IPS DF 19.7 (cell line): ENCODE results near the gene ERBB2.

Experiments used
- DNase-seq: peaks from one replicate; pipeline ENCODE4 v3.0.0-alpha.2; 2013; ENCODE audit warnings: low read depth, low spot score

The ERBB2 gene

DNA sequence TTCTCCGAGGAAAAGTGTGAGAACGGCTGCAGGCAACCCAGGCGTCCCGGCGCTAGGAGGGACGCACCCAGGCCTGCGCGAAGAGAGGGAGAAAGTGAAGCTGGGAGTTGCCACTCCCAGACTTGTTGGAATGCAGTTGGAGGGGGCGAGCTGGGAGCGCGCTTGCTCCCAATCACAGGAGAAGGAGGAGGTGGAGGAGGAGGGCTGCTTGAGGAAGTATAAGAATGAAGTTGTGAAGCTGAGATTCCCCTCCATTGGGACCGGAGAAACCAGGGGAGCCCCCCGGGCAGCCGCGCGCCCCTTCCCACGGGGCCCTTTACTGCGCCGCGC, at the start of gene ERBB2:
ERBB2 (plus strand) TSS at position 247 of the 330 bp plus-strand sequence. CDS start 175 bp downstream, outside the sequence.
- no peak for DNase-seq

DNA sequence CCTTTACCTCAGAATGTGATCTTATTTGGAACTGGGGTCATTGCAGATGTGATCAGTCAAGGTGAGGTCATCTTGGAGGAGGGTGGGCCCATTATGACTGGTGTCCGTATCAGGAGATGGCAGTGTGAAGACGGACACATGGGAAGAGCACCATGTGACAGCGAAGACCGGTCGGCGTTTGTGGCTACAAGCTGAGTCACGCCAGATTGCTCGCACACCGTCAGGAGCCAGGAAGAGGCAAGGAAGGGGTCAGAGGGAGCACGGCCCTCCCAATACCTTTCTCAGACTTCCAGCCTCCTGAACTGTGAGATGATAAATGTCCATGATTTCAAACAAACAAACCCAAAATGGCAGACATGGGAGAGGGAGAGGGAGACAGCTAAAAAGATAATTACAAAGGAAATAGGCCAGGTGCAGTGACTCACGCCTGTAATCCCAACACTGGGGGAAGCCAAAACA, 49.7 kb upstream of the ERBB2 start:
- no peak for DNase-seq

DNA sequence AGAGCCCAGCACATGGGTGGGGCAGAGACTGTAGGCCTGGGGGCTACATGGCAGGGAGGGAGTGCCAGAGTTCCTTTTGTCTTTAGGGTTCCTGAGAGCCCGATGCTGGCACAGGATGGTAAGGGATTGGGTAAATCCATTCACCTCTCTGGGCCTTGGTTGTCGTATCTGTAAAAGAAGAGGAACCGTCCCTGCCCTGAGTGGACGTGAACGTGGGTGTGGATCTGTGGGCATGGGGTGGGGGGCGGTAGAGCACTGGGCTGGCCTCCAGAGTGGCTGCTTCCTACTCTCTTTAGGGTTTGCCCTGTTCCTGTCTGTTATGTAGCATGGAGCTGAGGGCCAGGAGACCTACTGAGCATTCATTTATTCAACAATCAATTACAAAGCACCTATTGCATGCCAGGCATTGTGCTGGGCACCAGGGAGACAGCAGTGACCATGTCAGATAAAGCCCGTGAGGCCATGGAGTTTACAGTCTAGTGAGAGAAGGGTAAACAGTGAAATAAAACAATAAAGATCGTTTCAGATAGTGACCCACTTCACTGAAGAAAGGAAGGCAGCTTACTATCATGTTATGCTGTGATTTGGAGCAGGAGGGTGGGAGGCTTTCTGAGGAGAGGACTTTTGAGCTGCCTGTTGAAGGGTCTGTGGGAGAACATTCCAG, 47.8 kb upstream of the ERBB2 start:
- DNase-seq, result no peak

DNA sequence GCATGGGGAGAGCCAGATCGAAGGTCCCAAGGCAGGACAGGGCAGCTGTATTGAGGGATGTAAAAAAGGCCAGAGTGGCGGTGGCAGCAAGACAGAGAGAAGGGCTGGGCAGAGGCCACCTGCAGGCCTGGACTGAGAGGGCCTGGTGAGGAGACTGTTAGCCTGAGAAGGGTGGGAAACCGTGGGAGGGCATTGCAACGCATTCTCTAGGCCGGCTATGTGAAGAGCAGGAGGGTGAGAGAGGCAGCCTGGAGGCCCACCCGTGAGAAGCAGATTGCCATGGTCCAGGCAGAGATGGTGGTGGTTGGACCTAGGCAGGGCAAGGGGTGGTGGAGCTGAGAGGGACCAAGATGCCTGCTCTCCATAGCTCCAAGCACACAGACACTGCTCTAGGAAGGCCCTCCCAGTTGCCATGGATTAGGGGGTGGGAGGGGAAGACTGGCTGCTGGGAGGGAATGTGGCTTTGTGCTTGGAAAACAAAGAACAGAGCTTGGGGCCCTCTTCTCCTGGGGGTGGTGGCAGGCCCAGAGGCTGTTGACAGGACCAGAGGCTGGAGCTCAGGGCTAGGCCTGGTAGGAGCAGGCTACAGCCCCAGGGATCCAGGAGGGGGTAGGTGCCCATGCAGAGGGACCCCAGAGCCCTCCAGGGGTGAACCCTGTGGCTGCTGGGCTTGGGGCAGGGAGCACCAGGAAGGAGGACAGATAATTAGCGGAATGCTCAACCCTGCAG, 47.1 kb upstream of the ERBB2 start:
- DNase-seq, result no peak

DNA sequence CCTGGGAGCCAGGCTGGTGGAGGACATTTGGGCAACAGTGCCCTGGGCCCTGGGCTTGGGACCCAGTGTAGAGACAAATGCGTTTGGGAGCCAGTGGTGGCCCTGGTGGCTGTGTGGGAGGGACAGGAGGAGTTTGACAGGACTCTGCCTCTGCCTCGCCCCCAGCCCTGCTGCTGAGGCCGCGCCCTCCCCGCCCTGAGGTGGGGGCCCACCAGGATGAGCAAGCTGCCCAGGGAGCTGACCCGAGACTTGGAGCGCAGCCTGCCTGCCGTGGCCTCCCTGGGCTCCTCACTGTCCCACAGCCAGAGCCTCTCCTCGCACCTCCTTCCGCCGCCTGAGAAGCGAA, 46.6 kb upstream of the ERBB2 start:
- no peak for DNase-seq

DNA sequence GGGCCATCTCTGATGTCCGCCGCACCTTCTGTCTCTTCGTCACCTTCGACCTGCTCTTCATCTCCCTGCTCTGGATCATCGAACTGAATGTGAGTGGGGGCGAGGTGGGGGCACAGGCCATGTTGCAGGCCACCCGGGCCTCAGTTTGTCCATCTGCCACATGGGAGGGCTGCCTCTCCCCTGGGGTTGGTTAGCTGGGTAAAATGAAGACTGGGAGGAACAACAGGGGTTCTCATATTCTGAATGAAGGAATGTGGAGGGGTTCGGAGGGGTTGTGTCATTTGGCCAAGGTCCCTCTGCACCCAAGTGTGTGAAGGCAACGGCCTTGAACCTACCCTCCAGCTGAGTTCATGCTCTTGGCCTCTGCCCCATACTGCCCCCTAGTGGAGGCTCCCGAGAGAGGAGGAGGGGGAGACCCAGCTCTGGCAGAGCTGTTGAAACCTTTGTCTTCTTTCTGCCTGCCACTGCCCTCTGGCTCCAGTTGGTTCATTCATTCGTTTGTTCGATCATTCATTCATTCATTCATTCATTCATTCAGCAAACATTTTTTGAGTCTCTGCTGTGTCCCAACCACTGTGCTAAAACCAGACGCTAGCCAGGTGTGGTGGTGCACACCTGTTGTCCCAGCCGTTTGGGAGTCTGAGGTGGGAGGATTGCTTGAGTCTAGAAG, 46.1 kb upstream of the ERBB2 start:
- DNase-seq, result no peak

DNA sequence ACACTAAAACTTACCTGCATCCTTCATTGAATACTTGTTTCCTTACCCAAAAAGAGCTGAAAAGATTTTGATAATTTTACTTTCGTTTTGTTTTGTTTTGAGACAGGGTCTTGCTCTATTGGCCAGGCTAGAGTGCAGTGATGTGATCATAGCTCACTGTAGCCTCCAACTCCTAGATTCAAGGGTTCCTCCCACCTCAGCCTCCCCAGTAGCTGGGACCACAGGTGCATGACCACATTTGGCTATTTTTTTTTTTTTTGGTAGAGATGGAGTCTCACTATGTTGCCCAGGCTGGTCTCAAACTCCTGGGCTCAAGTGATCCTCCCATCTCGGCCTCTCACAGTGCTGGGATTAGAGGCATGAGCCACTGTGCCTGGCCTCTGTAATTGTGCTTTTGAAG, 44.8 kb upstream of the ERBB2 start:
- no peak for DNase-seq

DNA sequence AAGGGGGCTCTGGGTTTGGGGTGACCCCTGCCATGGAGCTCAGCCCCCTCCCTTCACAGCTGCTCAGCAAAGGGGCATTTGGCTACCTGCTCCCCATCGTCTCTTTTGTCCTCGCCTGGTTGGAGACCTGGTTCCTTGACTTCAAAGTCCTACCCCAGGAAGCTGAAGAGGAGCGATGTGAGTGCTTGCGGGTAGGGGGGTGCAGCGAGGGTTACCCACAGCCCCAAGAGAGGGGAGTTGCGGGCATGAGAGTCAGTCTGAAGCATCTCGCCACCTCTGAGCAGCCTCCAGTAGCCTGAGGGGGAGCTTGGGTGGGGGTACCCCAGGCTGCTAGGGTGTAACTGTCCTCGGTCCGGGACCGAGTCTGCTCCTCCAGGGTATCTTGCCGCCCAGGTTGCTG, 41.5 kb upstream of the ERBB2 start:
- DNase-seq, result no peak

DNA sequence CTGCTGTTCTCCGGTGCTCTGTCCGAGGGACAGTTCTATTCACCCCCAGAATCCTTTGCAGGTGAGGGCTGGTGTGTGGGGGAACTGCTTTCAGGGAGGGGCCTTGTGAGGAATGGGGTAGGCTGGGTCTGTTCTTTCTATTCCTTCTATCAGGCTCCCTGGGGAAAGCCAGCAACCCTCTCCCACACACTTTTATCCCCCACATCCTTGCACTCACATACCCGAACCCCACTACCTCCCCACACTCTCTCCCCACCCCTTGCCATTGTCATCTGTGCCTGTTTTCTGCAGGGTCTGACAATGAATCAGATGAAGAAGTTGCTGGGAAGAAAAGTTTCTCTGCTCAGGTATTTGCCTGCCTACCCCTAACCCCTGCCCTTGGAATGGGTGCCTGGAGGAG, 41.1 kb upstream of the ERBB2 start:
- no peak for DNase-seq

DNA sequence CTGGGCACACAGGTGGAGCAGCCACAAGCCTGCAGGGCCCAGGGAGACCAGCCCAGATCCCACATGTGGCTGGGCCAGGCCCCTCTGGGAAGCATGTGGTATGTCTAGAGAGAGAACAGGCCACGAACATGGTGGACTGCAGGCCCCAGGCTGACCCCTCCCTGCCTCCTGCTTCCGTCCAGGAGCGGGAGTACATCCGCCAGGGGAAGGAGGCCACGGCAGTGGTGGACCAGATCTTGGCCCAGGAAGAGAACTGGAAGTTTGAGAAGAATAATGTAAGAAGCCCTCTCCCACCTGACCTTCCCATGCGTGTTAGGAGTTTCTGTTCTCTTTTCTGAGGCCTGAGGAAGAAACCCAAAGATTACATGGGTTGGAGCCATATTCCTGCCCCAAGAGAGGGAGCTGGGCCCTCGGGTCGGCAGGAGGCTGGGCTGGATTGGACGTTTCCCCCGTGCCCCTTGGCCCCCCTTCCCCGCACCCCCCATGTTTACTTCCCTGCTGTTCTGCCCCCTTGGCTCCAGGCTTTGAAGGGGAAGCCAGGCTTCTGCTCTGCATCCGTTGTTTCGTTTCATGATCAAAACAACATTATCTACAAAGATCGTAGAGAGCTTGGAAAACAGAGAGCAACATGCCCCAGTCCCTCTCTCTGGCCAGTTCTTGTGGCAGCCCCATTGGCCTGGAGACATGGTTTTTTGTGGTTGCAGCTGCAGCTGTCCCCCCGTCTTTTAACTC, 40.4 kb upstream of the ERBB2 start:
- no peak for DNase-seq

DNA sequence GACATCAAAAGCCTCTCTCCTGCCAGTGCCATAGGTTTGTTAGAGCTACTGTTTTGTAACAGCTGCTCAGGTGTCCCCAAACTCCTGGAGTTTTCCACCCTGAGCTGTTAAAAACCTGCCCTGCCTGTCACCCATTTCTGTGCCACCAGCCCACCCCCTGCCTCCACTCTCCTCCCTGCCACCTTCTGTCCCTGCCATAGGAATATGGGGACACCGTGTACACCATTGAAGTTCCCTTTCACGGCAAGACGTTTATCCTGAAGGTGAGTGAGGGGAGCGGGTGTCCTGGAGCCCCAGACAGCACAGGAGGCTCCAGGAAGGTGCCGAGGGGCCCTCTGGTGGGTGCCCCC, 39.9 kb upstream of the ERBB2 start:
- no peak for DNase-seq

DNA sequence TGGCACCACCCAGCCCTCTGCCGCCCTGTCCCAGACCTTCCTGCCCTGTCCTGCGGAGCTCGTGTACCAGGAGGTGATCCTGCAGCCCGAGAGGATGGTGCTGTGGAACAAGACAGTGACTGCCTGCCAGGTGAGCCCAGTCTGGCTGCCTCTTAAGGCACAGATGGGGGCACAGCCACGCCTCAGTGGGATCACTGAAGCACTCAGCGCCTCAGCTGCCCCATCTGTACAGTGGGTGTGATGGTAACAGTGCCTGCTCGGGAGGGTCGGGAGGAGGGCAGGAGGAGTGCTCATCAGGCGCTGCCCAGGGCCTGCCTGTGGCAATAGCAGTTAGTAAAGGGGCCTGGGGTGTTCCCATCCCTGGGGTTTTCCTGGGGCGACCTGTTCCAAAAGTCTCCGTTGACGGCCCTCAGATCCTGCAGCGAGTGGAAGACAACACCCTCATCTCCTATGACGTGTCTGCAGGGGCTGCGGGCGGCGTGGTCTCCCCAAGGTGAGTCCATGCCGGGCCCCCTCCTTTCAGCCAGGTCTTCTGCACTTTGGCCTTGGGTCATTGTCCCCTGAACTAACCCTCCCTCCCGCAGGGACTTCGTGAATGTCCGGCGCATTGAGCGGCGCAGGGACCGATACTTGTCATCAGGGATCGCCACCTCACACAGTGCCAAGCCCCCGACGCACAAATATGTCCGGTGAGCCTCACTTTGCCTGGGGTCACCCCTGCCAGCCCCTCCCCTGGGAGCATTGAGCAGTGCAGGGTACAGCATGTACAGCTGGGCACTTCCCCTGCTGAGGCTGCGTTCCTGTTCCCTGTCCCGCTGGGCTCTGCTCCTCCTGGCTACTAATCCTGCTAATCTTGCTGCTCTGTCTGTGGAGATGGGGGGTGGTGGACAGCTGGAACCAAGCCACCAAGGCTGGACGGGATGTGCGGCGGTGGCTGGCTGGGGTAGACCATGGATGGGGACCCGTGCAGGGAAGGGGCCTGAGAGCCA, 39.2 kb upstream of the ERBB2 start:
- DNase-seq, result no peak

DNA sequence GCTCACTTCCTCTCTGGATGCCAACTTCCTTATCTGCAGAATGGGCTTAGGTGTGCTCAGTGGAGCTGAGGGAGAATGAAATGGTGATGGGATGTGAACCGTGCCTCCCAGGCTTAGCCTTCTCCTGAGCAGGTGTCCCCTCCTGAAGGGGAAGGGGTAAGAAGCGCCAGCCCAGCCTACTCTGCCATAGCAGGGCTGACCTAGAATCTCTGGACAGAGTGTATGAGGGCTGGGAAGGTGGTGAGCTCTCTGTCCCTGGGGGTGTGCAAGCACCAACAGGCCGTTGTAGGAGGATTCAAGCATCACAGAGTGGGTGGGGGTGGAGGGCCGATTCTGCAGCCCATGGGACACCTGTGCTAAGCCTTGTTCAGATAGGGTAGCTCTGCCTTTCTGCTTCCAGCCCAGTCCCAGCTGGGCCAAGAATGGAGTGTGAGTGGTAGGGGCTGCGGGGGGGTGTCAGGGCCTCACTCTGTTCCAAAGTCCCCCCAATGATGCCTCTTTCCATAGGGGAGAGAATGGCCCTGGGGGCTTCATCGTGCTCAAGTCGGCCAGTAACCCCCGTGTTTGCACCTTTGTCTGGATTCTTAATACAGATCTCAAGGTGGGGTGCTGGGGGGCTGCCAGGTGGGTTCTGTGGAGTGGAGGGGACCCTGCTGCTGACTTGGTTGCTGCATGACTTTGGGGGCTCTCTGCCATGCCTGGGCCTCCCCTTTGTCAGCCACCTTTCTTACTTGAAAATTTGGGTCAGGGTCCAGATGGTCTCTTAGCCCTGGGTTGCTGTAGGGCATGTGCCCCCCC, 37.9 kb upstream of the ERBB2 start:
- no peak for DNase-seq

DNA sequence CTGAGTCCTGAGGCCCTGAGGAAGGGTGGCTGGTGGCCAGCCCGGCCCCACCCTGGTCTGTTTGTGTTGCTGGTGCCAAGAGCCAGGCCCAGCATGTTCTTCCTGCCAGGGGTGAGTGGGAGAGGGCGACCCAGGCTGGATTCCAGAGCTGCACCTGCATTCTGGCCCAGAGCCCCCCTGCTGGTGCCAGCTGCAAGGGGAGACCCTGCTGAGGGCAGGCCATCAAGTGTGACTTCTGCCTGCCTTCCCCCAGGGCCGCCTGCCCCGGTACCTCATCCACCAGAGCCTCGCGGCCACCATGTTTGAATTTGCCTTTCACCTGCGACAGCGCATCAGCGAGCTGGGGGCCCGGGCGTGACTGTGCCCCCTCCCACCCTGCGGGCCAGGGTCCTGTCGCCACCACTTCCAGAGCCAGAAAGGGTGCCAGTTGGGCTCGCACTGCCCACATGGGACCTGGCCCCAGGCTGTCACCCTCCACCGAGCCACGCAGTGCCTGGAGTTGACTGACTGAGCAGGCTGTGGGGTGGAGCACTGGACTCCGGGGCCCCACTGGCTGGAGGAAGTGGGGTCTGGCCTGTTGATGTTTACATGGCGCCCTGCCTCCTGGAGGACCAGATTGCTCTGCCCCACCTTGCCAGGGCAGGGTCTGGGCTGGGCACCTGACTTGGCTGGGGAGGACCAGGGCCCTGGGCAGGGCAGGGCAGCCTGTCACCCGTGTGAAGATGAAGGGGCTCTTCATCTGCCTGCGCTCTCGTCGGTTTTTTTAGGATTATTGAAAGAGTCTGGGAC, 37.1 kb upstream of the ERBB2 start:
- no peak for DNase-seq

DNA sequence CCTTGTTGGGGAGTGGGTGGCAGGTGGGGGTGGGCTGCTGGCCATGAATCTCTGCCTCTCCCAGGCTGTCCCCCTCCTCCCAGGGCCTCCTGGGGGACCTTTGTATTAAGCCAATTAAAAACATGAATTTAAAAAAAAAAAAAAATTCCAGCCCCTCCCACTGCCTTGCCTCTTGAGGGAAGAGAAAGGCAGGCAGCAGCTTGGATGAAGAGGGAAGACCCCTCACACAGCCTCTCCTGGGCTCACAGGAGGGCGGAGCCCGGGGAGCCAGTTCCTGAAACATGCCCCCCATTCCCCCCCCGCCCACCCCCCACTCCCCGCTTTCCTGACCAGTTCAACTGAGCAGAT, 36.5 kb upstream of the ERBB2 start:
- DNase-seq, result no peak

DNA sequence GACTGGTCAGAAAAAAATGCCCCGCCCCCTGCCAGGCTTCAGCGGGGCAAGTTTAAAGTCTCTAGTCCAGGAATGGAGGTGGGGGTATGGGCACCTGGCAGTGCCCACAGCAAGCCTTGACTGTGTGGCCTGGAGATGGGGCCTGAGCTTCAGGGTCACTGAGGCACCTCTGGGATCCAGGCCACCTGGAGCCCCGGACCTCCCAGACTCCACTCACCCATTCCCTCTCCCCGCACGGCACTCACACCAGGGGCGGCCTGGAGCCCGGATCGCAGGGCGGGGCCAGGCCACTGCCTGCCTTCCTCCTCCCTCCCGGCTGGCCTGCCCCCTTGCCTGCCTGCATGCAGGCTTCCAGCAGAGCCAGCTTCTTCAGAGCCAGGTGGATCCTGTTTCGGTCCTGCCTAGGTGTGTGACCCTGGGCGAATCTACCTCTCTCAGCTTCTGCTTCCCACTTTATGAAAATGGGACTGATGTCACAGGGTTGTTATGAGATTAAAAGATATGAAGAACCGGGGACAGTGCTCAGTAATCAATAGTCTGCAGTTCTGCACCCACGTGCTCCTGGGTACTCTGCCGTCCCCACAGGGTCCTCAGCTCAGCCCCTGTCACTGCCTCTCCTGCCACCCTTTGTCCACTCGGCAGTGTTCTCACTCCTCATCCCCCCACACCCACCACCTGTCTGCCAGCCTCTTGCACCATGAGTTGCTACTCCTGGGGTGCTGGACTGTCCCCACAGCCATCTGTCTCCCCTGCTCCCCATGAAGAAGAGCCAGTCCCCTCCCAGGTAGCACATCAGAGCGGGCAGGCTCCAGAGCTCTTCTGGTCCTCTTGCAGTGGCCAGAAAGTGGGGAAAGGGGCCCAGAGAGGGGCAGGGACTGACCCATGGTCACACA, 35.9 kb upstream of the ERBB2 start:
- no peak for DNase-seq

DNA sequence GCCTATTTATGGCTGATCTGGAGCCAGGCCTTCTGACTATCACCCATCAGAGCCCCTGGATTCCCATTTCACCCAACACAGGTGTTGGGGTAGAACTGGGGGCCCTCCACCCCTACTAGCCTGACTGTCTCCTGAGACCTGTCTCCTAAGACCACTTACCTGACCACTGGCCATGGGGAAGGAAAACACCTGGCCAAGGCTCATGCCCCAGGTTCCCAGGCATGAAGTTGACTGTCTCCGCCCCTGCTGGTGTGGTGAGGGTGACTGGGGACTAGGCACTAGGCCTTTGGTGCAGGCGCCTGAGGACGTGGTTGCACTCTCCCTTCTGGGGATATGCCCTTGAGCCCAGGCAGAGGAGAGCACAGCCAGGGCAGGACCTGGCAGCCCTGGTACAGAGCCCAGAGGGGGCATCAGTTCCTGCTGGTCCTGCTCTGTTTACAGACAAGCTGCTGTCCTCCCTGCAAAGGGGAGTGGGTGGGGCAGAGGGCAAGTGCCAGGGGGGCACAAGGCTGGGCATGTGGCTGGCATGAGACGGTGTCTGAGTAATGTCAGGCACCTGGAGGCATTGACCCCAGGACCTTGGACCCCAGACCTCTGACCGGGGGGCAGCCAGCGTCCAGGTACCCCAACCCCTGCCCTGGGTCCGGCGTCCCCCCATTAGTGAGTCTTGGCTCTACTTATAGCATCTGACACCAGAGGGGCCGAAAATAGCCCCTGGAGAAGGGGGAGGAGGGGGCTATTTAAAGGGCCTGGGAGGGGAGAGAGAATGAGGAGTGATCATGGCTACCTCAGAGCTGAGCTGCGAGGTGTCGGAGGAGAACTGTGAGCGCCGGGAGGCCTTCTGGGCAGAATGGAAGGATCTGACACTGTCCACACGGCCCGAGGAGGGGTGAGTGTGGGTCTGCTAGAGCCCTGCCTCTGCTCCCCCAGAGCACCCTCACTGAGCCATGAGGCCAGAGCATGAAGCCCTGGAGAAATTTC, 35.0 kb upstream of the ERBB2 start, which contains the start of gene TCAP:
TCAP (plus strand) TSS at position 769 of the 981 bp plus-strand sequence; CDS start at position 780, 11 bp downstream.
- DNase-seq, result no peak
